HG03575 (cell line): ENCODE data around the gene MAEL.

ENCODE experiments used
- ATAC-seq: cut with Tn5 transposase; IDR thresholded peaks from one replicate; pipeline ENCODE4 v1.9.1; 2021; ENCODE audit not compliant: unreplicated experiment, insufficient number of reproducible peaks, low FRiP score; ENCODE audit errors: extremely low read depth

Gene MAEL

GRCh38 chr1:166988974-166989515 is at the start of gene MAEL:
TSS of gene MAEL (plus strand) at chr1:166989280. CDS start at chr1:166989353, 73 bp downstream.
- ATAC-seq: no peak

GRCh38 chr1:166939741-166940375 is 49.2 kb upstream of the MAEL start:
- no peak for ATAC-seq

DNA sequence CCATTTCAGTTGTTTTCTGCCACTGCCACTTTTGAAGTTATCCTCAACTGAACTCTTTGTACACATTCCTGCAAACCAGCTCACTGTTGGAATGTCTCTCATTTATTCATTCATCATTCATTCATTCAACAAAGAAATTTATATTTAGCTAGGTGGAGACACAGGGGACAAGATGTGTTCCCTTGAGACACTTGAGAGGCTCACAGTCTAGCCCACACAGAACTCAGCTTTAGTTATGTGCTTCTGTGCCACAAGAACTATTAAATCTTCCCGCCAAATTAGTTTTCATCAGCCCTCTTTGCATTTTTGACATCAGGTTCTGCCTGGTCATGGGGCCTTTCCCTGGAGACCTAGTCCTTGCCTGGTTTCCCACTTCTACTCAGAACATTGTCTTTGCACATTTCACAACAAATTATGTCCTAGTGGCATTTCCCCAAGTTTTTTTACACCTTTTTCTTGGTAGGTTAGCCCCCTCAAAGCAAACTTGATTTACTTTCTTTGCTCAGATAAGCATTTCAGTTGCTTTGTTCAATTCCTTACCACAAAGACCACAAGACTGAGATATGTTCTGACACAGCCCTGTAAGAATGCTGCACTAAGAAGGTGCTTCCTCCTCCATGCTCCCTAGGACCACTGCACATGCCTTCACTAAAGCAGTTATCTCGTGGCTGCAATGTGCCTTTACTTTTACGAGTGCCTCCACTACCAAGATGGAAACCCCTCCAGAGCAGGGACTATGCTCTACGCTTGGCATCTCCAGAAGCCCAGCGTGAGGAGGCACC is 44.7 kb upstream of the MAEL start:
- no peak for ATAC-seq

GRCh38 chr1:166947398-166948043 is 41.6 kb upstream of the MAEL start:
- no peak for ATAC-seq

GRCh38 chr1:166948856-166949350 is 40.2 kb upstream of the MAEL start:
- ATAC-seq: no peak

GRCh38 chr1:166950156-166950555 is 38.9 kb upstream of the MAEL start:
- no peak for ATAC-seq

DNA sequence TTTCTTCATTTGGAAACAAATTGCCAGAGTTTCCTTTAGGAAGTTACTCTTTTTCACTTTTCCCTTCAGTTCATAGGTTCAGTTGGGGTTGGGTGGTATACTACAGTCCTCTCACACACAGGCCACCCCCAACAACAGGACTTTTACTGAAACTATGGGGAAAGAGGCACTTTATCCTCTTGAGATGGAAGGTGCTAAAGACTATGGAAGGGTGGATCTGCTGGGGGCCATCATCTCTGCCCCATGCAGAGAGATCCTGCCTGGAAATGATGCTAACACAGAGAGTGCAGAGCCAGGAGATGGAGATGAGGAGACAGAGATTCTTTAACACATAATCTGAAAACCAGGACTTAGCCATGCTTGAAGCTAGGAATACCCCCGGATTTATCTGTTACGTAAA is 38.0 kb upstream of the MAEL start:
- no peak for ATAC-seq

GRCh38 chr1:166952002-166952746 is 36.9 kb upstream of the MAEL start:
- ATAC-seq: no peak

- ATAC-seq: no peak
Measured at GRCh38 chr1:166953491-166953890, 35.6 kb upstream of the MAEL start.

- no peak for ATAC-seq
Measured at GRCh38 chr1:166956057-166956850, 32.8 kb upstream of the MAEL start.

GRCh38 chr1:166956872-166957271 is 32.2 kb upstream of the MAEL start:
- ATAC-seq: no peak

GRCh38 chr1:166960858-166961474 is 28.1 kb upstream of the MAEL start:
- no peak for ATAC-seq

DNA sequence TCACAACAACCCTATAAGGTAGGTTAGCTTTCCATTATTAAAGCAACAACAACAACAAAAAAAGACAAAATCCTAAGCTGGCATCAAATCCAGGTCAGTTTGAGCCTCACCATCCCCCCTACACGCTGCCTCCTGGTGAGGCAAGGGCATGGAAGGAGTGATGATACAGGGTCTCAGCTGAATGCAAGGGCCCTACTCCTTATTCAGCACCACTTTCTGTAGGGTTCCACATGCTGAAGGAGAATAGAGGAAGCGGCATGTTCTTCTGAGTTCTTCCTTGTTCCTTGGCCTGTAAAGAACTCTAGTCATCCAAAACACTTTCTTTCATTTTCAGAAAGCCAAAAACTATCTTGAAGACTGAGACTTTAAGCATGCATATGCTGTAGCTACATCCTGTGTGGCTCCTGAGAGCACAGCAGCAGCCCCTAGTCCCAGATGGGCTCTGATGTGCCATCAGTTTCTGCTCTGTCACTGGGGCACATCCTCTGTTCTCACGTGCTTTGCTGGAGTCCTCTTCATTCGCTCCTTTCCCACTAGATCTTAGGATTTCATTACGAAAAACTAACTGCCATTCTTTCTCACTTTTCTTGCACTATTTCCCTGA is 19.9 kb upstream of the MAEL start:
- ATAC-seq: no peak

DNA sequence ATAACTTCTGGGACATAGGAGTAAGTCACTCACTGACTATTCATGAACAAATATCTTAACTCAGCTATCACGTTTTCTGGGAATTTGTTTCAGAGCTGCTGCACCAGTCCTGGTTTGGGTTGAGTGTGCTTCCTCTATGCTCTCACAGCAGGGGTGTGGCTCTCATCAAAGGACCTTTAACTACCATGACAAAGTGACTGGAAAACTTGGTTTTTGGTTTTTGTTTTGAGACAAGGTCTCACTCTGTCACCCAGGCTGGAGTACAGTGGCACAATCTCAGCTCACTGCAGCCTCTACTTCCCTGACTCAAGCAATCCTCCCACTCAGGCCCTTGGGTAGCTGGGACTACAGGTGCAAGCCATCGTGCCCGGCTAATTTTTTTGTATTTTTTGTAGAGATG is 17.8 kb upstream of the MAEL start:
- no peak for ATAC-seq

DNA sequence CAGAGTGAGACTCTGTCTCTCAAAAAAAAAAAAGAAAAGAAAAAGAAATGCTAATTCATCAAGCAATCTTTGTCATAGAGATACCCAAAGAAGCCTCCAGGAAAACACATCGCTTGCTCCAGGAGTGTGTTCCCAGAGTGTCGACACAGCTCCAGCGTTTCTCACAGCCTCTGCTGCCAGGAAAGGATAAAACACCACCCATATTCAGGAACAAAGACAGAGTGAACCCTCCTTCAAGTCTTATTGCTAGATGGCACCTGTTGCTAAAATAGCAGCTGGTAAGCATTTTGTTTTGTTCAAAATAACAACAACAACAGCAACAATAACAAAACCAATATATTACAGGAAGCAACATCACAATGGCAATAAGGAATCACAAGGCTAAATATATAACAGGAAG is 16.9 kb upstream of the MAEL start:
- ATAC-seq: no peak

DNA sequence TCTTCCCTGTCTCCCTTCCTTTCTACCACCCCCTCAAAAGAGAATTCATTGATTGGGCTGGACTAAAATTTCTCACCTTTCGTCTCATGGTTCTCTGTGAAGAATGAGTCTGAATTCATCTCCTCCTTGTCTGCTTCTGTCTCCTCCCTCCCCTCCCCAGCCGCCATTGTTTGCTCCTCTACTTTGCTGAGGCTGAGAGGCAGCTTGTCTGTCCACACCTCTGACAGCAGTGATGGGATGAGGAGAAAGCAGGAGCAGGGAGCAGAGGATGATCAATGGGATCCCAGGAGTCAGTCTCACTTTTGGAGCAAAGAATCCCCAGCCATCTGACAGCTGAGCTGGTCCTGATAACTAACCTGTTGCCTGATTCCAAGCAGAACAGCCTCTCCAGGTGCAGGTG is 16.3 kb upstream of the MAEL start:
- ATAC-seq: no peak

DNA sequence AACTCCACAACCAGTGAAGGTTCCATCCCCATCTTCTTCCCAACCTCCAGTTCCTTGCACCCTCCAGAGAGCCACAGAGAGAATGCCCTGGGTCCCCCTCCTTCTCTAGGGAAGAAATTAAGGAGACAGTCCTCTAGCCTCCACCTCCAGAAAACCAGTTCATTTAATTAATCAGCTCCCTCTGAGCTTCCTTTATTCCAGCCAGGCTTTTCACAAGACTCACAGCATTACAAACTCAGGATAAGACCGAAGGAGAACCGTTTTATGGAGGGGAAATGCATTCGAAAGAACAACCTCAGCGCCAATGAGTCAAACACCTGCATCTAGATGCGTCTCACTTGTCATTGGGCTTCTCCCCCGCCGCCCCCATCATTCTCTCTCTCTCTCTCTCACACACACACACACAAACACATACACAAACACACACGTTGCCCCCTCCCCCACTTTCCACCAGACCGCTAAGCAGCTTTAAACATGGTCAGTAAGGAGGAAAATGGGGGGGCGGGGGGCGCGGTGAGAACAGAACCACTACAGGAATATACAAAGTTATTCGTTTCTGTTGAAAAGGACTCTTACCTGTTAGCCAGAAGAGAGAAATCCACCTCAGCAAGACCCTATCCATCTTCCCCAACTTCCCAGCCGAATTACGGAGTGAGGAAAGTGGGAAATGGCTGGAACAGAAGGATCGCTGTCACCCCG is 14.3 kb upstream of the MAEL start:
- ATAC-seq: no peak
